ENCODE results near the gene TBC1D10A. TPM values are rescaled to one million over a fixed set of nuclear protein-coding genes. Genes with fewer than 3 reads are reported as not detected.

The TBC1D10A gene
- total RNA-seq, 1 experiment from 2014 or later, result 24.3 TPM

DNA sequence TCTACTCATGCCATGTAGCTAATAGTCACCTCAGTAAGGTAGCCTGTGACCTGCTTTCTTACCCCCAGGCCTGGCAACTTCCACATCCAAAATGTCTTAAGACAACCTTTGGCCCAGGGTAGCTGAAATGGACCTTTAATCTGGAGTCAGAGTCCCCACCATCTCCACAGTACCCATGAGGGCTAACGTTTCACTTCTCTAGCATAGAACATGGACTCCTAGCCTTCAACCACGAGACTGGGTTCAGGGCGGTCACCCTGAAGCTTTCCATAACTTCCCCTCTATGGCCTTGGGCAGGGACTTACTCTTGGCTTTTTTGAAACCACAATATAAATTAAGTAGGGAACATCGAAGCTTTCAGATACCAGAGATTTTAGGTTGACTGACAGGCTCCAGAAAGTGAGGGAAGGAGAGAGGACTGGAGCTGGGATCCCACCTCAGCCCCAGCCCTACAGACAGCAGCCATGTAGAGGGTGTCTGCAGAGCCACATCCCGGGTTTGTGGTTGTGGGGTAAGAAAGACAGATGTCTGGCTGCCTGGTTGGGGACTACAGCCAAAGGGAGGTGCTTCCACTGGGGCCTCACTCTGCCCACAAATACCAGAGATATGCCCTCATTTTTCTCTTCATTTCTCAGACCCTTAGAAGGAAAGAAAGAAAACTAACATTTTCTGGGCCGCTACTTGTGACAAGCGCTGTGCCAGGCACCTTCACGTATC lies 2.6 kb downstream of the TBC1D10A start:
- intact Hi-C loops (cut with micrococcal nuclease; ENCODE audit: unreplicated experiment), result loop anchor here (1.0 kb wide), 1 partner anchor 21 kb away; no protein-coding TSS in a partner anchor
- H3K27ac ChIP-seq, result no peak overlapping the region
- peaks cover 30% of the 10 kb centered on the region; the same call in 1 of the 2 replicates for H3F3A ChIP-seq (ENCODE audit: insufficient read depth, low read depth)
- TF ChIP-seq CTCF (conservative IDR thresholded peaks at IDR 0.05), result no peak
- TF ChIP-seq EZH2 (IDR thresholded peaks at IDR 0.05; ENCODE audit: low read depth), result no peak
- peak overlapping the region; percentile 97; the same call in 1 of the 2 replicates for H3K4me3 ChIP-seq
- DNase-seq, result no peak
- H3K4me2 ChIP-seq, result peak overlapping the region; percentile 95
- ChIA-PET POLR2A (ENCODE audit: unreplicated experiment) (interaction anchor here (0.7 kb wide), 1 partner anchor 8 kb away, joined by 5 read pairs; no protein-coding TSS in a partner anchor), CTCF (interaction anchor here (1.4 to 1.5 kb wide), 2 partner anchors 26 to 36 kb away, joined by 3 to 4 read pairs; no protein-coding TSS in a partner anchor)
- H3K36me3 ChIP-seq (ENCODE audit: low read depth), result peaks cover 7% of the 10 kb centered on the region; the same call in 1 of the 2 replicates
- BruUV-seq (replicated peaks), result no TSS peak
- H3K9me2 ChIP-seq (ENCODE audit: insufficient read depth), result no peaks in the 10 kb centered on the region
- H3K9me3 ChIP-seq (ENCODE audit: insufficient read depth, low read depth), result no peaks in the 10 kb centered on the region
- no peaks in the 10 kb centered on the region for H3K27me3 ChIP-seq (ENCODE audit: insufficient read depth, low read depth)
- H3K79me2 ChIP-seq (ENCODE audit: low read depth), result peaks cover 63% of the 10 kb centered on the region
- peaks cover 14% of the 10 kb centered on the region for H4K20me1 ChIP-seq (ENCODE audit: insufficient read depth)
- H3K4me1 ChIP-seq (replicated peaks; ENCODE audit: insufficient read depth), result peaks cover 34% of the 10 kb centered on the region
- no peak overlapping the region for H2AFZ ChIP-seq

DNA sequence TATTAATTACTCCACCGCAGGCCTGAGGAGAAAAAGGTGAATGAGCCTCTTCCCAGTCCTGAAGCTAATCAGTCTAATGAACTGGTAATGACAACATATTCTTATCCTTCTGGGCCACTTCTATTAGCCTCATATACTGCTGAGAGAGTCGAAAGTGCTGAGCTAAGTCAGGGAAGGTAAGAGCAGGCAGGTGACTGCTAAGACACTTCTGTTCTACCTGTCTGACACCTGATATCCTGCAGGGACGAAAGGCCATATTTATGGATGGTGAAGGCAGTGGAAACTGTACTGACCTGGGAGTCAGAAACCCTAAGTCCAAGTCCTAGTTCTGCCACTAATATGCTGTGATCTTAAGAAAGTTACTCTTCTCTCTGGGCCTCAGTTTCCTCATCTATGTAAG lies 3.5 kb downstream of the TBC1D10A start:
- Histone ChIP-seq H3K27me3 (ENCODE audit: insufficient read depth, low read depth) (no peaks in the 10 kb centered on the region), H3K4me2 (no peak overlapping the region), H4K20me1 (ENCODE audit: insufficient read depth) (peaks cover 14% of the 10 kb centered on the region), H3K36me3 (ENCODE audit: low read depth) (peaks cover 7% of the 10 kb centered on the region; the same call in 1 of the 2 replicates), H3K4me3 (no peak overlapping the region), H2AFZ (no peak overlapping the region), H3K4me1 (replicated peaks; ENCODE audit: insufficient read depth) (peaks cover 31% of the 10 kb centered on the region), H3K9me2 (ENCODE audit: insufficient read depth) (no peaks in the 10 kb centered on the region), H3K79me2 (ENCODE audit: low read depth) (peaks cover 69% of the 10 kb centered on the region), H3F3A (ENCODE audit: insufficient read depth, low read depth) (peaks cover 23% of the 10 kb centered on the region; the same call in 1 of the 2 replicates), H3K9me3 (ENCODE audit: insufficient read depth, low read depth) (no peaks in the 10 kb centered on the region), H3K27ac (no peak overlapping the region)
- intact Hi-C loops (cut with micrococcal nuclease; ENCODE audit: unreplicated experiment), result no loop called here
- ChIA-PET POLR2A (ENCODE audit: unreplicated experiment) (no interaction called here), CTCF (interaction anchor here (1.4 to 1.5 kb wide), 2 partner anchors 25 to 35 kb away, joined by 3 to 4 read pairs; no protein-coding TSS in a partner anchor)
- no peak for DNase-seq
- BruUV-seq (replicated peaks), result no TSS peak
- TF ChIP-seq EZH2 (IDR thresholded peaks at IDR 0.05; ENCODE audit: low read depth) (no peak), CTCF (conservative IDR thresholded peaks at IDR 0.05) (no peak)

DNA sequence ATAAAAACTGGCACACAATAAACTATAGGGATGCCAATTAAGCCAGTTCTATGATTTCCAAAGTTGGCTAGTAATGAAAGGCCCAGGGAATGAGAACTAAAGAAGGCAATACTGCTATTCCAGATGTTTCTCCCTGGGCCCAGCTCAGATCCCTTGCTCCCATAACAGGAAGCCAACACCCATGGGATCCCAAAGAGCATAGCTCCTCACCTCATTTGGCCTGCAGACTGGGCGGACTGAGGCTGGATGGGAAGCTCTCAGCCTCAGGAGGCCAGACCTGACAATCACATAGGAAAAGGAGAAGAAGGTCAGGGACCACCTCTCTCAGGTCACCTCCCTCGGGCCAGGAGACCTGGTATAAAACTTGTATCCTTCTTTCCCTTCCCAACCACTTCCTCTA lies 5.3 kb downstream of the TBC1D10A start:
- H3F3A ChIP-seq (ENCODE audit: insufficient read depth, low read depth), result peaks cover 18% of the 10 kb centered on the region; the same call in 1 of the 2 replicates
- TF ChIP-seq EZH2 (IDR thresholded peaks at IDR 0.05; ENCODE audit: low read depth), result no peak
- TF ChIP-seq CTCF (conservative IDR thresholded peaks at IDR 0.05), result no peak
- H3K79me2 ChIP-seq (ENCODE audit: low read depth), result peaks cover 74% of the 10 kb centered on the region
- intact Hi-C loops (cut with micrococcal nuclease; ENCODE audit: unreplicated experiment), result no loop called here
- H3K4me1 ChIP-seq (replicated peaks; ENCODE audit: insufficient read depth), result peaks cover 19% of the 10 kb centered on the region
- CTCF ChIA-PET, result no interaction called here
- H4K20me1 ChIP-seq (ENCODE audit: insufficient read depth), result peaks cover 14% of the 10 kb centered on the region
- H3K9me2 ChIP-seq (ENCODE audit: insufficient read depth), result no peaks in the 10 kb centered on the region
- no peak overlapping the region for H3K4me3 ChIP-seq
- BruUV-seq (replicated peaks), result no TSS peak
- H3K9me3 ChIP-seq (ENCODE audit: insufficient read depth, low read depth), result no peaks in the 10 kb centered on the region
- no peak overlapping the region for H3K4me2 ChIP-seq
- peaks cover 7% of the 10 kb centered on the region; the same call in 1 of the 2 replicates for H3K36me3 ChIP-seq (ENCODE audit: low read depth)
- H3K27ac ChIP-seq, result no peak overlapping the region
- H3K27me3 ChIP-seq (ENCODE audit: insufficient read depth, low read depth), result no peaks in the 10 kb centered on the region
- no peak for DNase-seq
- POLR2A ChIA-PET (ENCODE audit: unreplicated experiment), result no interaction called here
- H2AFZ ChIP-seq, result no peak overlapping the region

All from PC-9 (cell line).